PC-3 (cell line): ENCODE measurements around the gene IL17RA.

Experiments used
- CTCF ChIP-seq: fragments of 300-600 bp; sonication (generic); conservative IDR thresholded peaks from 2 replicates; pipeline ENCODE4 v1.5.1; 2017; ENCODE audit warnings: antibody characterized with exemption, low read depth, mild to moderate bottlenecking, low read length
- EZH2 ChIP-seq: fragments of 300-600 bp; sonication (generic); IDR thresholded peaks from one replicate; pipeline ENCODE4 v1.6.1; 2017; ENCODE audit warnings: antibody characterized with exemption, mild to moderate bottlenecking, low read length; ENCODE audit not compliant: unreplicated experiment
- EZH2phosphoT487 ChIP-seq: fragments of 300-600 bp; sonication (generic); IDR thresholded peaks from 2 replicates; pipeline ENCODE4 v1.6.1; 2018; ENCODE audit warnings: mild to moderate bottlenecking, antibody characterized with exemption, low read length, borderline replicate concordance

DNA sequence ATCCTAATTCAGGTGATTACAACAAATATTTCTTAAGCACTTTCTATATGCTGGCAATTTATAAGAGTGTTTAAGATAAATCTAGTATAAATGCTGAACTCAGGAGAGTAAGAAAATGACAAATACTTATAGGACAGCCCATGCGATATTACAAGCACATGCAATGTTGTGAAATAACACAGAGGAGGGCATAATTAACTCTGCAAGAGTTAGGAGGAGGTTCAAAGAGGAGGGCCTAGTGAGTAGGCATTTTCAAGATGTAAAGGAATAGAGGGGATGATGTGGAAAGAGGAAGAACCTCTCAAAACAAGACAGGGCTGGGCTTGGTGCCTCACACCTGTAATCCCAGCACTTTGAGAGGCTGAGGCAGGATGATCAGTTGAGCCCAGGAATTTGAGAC, 37.1 kb upstream of the IL17RA start:
- TF ChIP-seq EZH2phosphoT487: no peak
- TF ChIP-seq CTCF: no peak
- TF ChIP-seq EZH2: no peak
